Bronchial epithelial cell (primary cell): ENCODE data around the gene MGAT4A. TPM values are rescaled to one million over a fixed set of nuclear protein-coding genes. Genes with fewer than 3 reads are reported as not detected.

Experiments
- DNase-seq: peaks from one replicate; pipeline ENCODE4 v3.0.0-alpha.2; 2010; ENCODE audit warnings: low read depth
- FAIRE-seq: peaks from 2 replicates; lab custom pipeline; 2011; peaks lifted over from hg19 to GRCh38; lab: Jason Lieb, UNC
- H3K27me3 ChIP-seq: 2 replicates; pipeline ENCODE4 v1.5.1; 2011; ENCODE audit warnings: low read length; ENCODE audit not compliant: control insufficient read depth, insufficient read depth
- H3K36me3 ChIP-seq: 2 replicates; pipeline ENCODE4 v1.5.1; 2011; ENCODE audit warnings: low read length; ENCODE audit not compliant: control insufficient read depth, insufficient read depth
- H3K4me3 ChIP-seq: 2 replicates; pipeline ENCODE4 v1.5.1; 2011; ENCODE audit warnings: mild to moderate bottlenecking, low read depth, low read length, control low read depth
- CTCF ChIP-seq: IDR thresholded peaks from 2 replicates; pipeline ENCODE4 v1.5.1; 2011; ENCODE audit warnings: mild to moderate bottlenecking, moderate library complexity, low read length, control low read depth, inconsistent platforms; ENCODE audit not compliant: insufficient read depth, severe bottlenecking
- total RNA-seq: library from RNA; depleted of rRNA; stranded (reverse); fragments of >200 nt; gene quantifications from 2 replicates; pipeline ENCODE4 v1.2.1, GENCODE V29; 2014

The MGAT4A gene
- total RNA-seq, 1 donor from 2014 or later: 3.9 TPM

GRCh38 chr2:98711506-98711905, 19.4 kb downstream of the MGAT4A start:
- no peak for TF ChIP-seq CTCF
- FAIRE-seq (no peak), DNase-seq (no peak)
- H3K36me3 ChIP-seq: no peaks in the 10 kb centered on the region
- H3K27me3 ChIP-seq: peaks cover 4% of the 10 kb centered on the region
- H3K4me3 ChIP-seq: no peak overlapping the region

- Histone ChIP-seq H3K4me3 (no peak overlapping the region), H3K27me3 (peaks cover 4% of the 10 kb centered on the region), H3K36me3 (no peaks in the 10 kb centered on the region)
- FAIRE-seq (no peak), DNase-seq (no peak)
- no peak for TF ChIP-seq CTCF
Observed at GRCh38 chr2:98710734-98711133, 20.2 kb downstream of the MGAT4A start.

GRCh38 chr2:98709535-98709934, 21.4 kb downstream of the MGAT4A start:
- DNase-seq (no peak), FAIRE-seq (no peak)
- H3K36me3 ChIP-seq: no peaks in the 10 kb centered on the region
- H3K27me3 ChIP-seq: peaks cover 4% of the 10 kb centered on the region
- H3K4me3 ChIP-seq: no peak overlapping the region
- no peak for TF ChIP-seq CTCF

GRCh38 chr2:98708396-98709186, 22.3 kb downstream of the MGAT4A start:
- DNase-seq (no peak), FAIRE-seq (no peak)
- no peak overlapping the region for H3K4me3 ChIP-seq
- no peaks in the 10 kb centered on the region for H3K36me3 ChIP-seq
- TF ChIP-seq CTCF: no peak
- peaks cover 4% of the 10 kb centered on the region for H3K27me3 ChIP-seq

GRCh38 chr2:98706591-98706990, 24.3 kb downstream of the MGAT4A start:
- no peak for TF ChIP-seq CTCF
- FAIRE-seq (no peak), DNase-seq (no peak)
- H3K36me3 ChIP-seq: no peaks in the 10 kb centered on the region
- H3K4me3 ChIP-seq: no peak overlapping the region
- peaks cover 4% of the 10 kb centered on the region for H3K27me3 ChIP-seq

- Histone ChIP-seq H3K27me3 (peaks cover 4% of the 10 kb centered on the region), H3K36me3 (no peaks in the 10 kb centered on the region), H3K4me3 (no peak overlapping the region)
- no peak for TF ChIP-seq CTCF
- DNase-seq (no peak), FAIRE-seq (peak; percentile 40)
Observed at GRCh38 chr2:98705333-98705617, 25.7 kb downstream of the MGAT4A start.
